Measurements from ENCODE around the gene PTPRJ. TPM values are rescaled to one million over a fixed set of nuclear protein-coding genes. Genes with fewer than 3 reads are reported as not detected.

Gene PTPRJ
- polyA plus RNA-seq, 1 donor (not counting 4 experiments of a cell fraction or from before 2014, with no cell fraction given), result 0.84 TPM

GRCh38 chr11:48043111-48043990 lies 63.0 kb downstream of the PTPRJ start:
- H3K79me2 ChIP-seq (ENCODE audit: control insufficient read depth, insufficient read depth, low read length), result no peaks in the 10 kb centered on the region
- H3K36me3 ChIP-seq (ENCODE audit: control insufficient read depth in 2 of 2, extremely low read depth in 1 of 2, insufficient read depth in 2 of 2, low read length in 2 of 2), result no peaks in the 10 kb centered on the region
- no peak overlapping the region for H3K4me2 ChIP-seq (ENCODE audit: control insufficient read depth, extremely low read depth, insufficient read depth, low read depth, low read length)
- H3K4me1 ChIP-seq (ENCODE audit: control insufficient read depth, extremely low read depth, insufficient read depth, low read length), result no peaks in the 10 kb centered on the region
- DNase-seq (ENCODE audit: low read depth, low spot score) (no peak), FAIRE-seq (no peak)
- no peaks in the 10 kb centered on the region for H4K20me1 ChIP-seq (ENCODE audit: control insufficient read depth, extremely low read depth, insufficient read depth, low read length)
- no peaks in the 10 kb centered on the region for H3K9me3 ChIP-seq (ENCODE audit: control insufficient read depth, low read depth, low read length)
- no peaks in the 10 kb centered on the region for H3K27me3 ChIP-seq (ENCODE audit: control insufficient read depth, extremely low read depth, insufficient read depth, low read length)
- TF ChIP-seq CTCF (optimal IDR thresholded peaks at IDR 0.05 in 1 of 3, IDR thresholded peaks at IDR 0.05 in 1 of 3, conservative IDR thresholded peaks at IDR 0.05 in 1 of 3; ENCODE audit: extremely low read depth in 1 of 3, insufficient read depth in 2 of 3, low read length in 3 of 3) (no peak), EZH2 (IDR thresholded peaks at IDR 0.05; ENCODE audit: low read length) (no peak)
- H3K9ac ChIP-seq (ENCODE audit: control insufficient read depth, extremely low read depth, insufficient read depth, low read length), result no peak overlapping the region
- H3K9me1 ChIP-seq (ENCODE audit: control insufficient read depth, extremely low read depth, insufficient read depth, low read length), result no peaks in the 10 kb centered on the region
- H2AFZ ChIP-seq (ENCODE audit: control insufficient read depth, low read length), result no peak overlapping the region
- dilution Hi-C loops (cut with MboI; ENCODE audit: extremely low pct_ligation_motif_present, low sequenced_read_pairs), result no loop called here
- no peak overlapping the region for H3K27ac ChIP-seq (ENCODE audit: control insufficient read depth, insufficient read depth, low read length)
- H3K4me3 ChIP-seq (ENCODE audit: control insufficient read depth in 2 of 3, extremely low read depth in 1 of 3, insufficient read depth in 2 of 3, low read depth in 1 of 3, low read length in 3 of 3), result no peak overlapping the region

- Histone ChIP-seq H3K27ac (ENCODE audit: control insufficient read depth, insufficient read depth, low read length) (no peak overlapping the region), H3K9me1 (ENCODE audit: control insufficient read depth, extremely low read depth, insufficient read depth, low read length) (no peaks in the 10 kb centered on the region), H2AFZ (ENCODE audit: control insufficient read depth, low read length) (no peak overlapping the region), H3K9ac (ENCODE audit: control insufficient read depth, extremely low read depth, insufficient read depth, low read length) (no peak overlapping the region), H4K20me1 (ENCODE audit: control insufficient read depth, extremely low read depth, insufficient read depth, low read length) (no peaks in the 10 kb centered on the region), H3K9me3 (ENCODE audit: control insufficient read depth, low read depth, low read length) (no peaks in the 10 kb centered on the region), H3K4me1 (ENCODE audit: control insufficient read depth, extremely low read depth, insufficient read depth, low read length) (no peaks in the 10 kb centered on the region), H3K4me3 (ENCODE audit: control insufficient read depth in 2 of 3, extremely low read depth in 1 of 3, insufficient read depth in 2 of 3, low read depth in 1 of 3, low read length in 3 of 3) (no peak overlapping the region), H3K4me2 (ENCODE audit: control insufficient read depth, extremely low read depth, insufficient read depth, low read depth, low read length) (no peak overlapping the region), H3K36me3 (ENCODE audit: control insufficient read depth in 2 of 2, extremely low read depth in 1 of 2, insufficient read depth in 2 of 2, low read length in 2 of 2) (no peaks in the 10 kb centered on the region), H3K79me2 (ENCODE audit: control insufficient read depth, insufficient read depth, low read length) (no peaks in the 10 kb centered on the region), H3K27me3 (ENCODE audit: control insufficient read depth, extremely low read depth, insufficient read depth, low read length) (no peaks in the 10 kb centered on the region)
- dilution Hi-C loops (cut with MboI; ENCODE audit: extremely low pct_ligation_motif_present, low sequenced_read_pairs), result no loop called here
- DNase-seq (ENCODE audit: low read depth, low spot score), result no peak
- no peak for FAIRE-seq
- TF ChIP-seq CTCF (optimal IDR thresholded peaks at IDR 0.05 in 1 of 3, IDR thresholded peaks at IDR 0.05 in 1 of 3, conservative IDR thresholded peaks at IDR 0.05 in 1 of 3; ENCODE audit: extremely low read depth in 1 of 3, insufficient read depth in 2 of 3, low read length in 3 of 3) (no peak), EZH2 (IDR thresholded peaks at IDR 0.05; ENCODE audit: low read length) (no peak)
These were observed 63.7 kb downstream of the PTPRJ start for GRCh38 chr11:48043991-48044512.
